HCT116 (cell line): Measurements from ENCODE around the gene CXCR4. TPM values are rescaled to one million over a fixed set of nuclear protein-coding genes. Genes with fewer than 3 reads are reported as not detected.

Experiments
- ATAC-seq: fragments of 200-7000 bp; cut with Tn5 transposase; 2 replicates; pipeline ENCODE4 v1.9.1; 2020; ENCODE audit warnings: mild to moderate bottlenecking, moderate library complexity
- BruUV-seq: library from RNA; stranded (reverse); fragments of 400-500 nt; replicated peaks from 2 replicates; lab custom pipeline; 2021; lab: Mats Ljungman, UMichigan
- CTCF ChIA-PET: fragments of 300-600 bp; sonication (Branson Sonifier 250); formaldehyde crosslinking; loops from one replicate; lab custom pipeline; 2021; ENCODE audit warnings: antibody characterized with exemption; lab: Charles Lee
- POLR2A ChIA-PET: fragments of 300-600, 350-600 bp; sonication (Branson Sonifier 250); formaldehyde crosslinking; loops from one replicate; lab custom pipeline; 2021; ENCODE audit warnings: antibody characterized with exemption; lab: Charles Lee
- RAD21 ChIA-PET, 2 experiments: fragments of 300-600 bp; sonication (Branson Sonifier 250); formaldehyde crosslinking; loops; one replicate each; lab custom pipeline; 2023; ENCODE audit warnings: low total read pairs in 2 of 2; ENCODE audit not compliant: uncharacterized antibody in 2 of 2, unreplicated experiment in 2 of 2, low non-redundant PET in 1 of 2; lab: Charles Lee
- DNase-seq: peaks from one replicate; pipeline ENCODE4 v3.0.0-alpha.2; 2010; ENCODE audit warnings: low read depth, low spot score
- H2AFZ ChIP-seq: fragments of 200-600 bp; shearing (Covaris generic), sonication (generic); 2 replicates; pipeline ENCODE4 v1.6.1; 2017; ENCODE audit warnings: low read depth, mixed run types, mixed read lengths, antibody characterized with exemption, low read length; ENCODE audit not compliant: poor library complexity, severe bottlenecking
- H3K27ac ChIP-seq: 2 replicates; pipeline ENCODE4 v1.5.1; 2012; ENCODE audit warnings: low read depth, low read length
- H3K27me3 ChIP-seq: fragments of 200-600 bp; sonication (generic); 2 replicates; pipeline ENCODE4 v1.6.1; 2016; ENCODE audit warnings: mixed run types, low read length, mixed read lengths; ENCODE audit not compliant: insufficient read depth
- H3K36me3 ChIP-seq, 2 experiments: fragments of 200-500 bp in 1 of 2; fragments of 200-600 bp in 1 of 2; sonication (Bioruptor generic) in 1 of 2; sonication (generic) in 1 of 2; 2 replicates each; pipeline versions ENCODE4 v1.5.1 to v1.6.1; 2014 to 2016; ENCODE audit warnings: low read length in 2 of 2, inconsistent platforms in 1 of 2, mixed read lengths in 1 of 2, mixed run types in 1 of 2; ENCODE audit not compliant: insufficient read depth in 2 of 2, control insufficient read depth in 1 of 2
- H3K4me1 ChIP-seq, 2 experiments: fragments of 200-600 bp in 1 of 2; sonication (generic) in 1 of 2; 2 replicates each; pipeline versions ENCODE4 v1.5.1 to v1.6.1; 2012 to 2017; ENCODE audit warnings: low read length in 2 of 2, inconsistent platforms in 1 of 2, mild to moderate bottlenecking in 1 of 2, mixed read lengths in 1 of 2, mixed run types in 1 of 2, moderate library complexity in 1 of 2; ENCODE audit not compliant: insufficient read depth in 2 of 2, control insufficient read depth in 1 of 2
- H3K4me2 ChIP-seq: fragments of 200-600 bp; sonication (generic); 2 replicates; pipeline ENCODE4 v1.6.1; 2017; ENCODE audit warnings: mixed run types, low read length, mixed read lengths
- H3K4me3 ChIP-seq, 2 experiments: fragments of 200-600 bp in 1 of 2; sonication (generic) in 1 of 2; replicated peaks in 1 of 2; 2 replicates each; pipeline ENCODE4 v1.5.1; 2011 to 2016; ENCODE audit warnings: low read length in 2 of 2, control low read depth in 1 of 2, low read depth in 1 of 2, mild to moderate bottlenecking in 1 of 2, mixed read lengths in 1 of 2, mixed run types in 1 of 2
- H3K79me2 ChIP-seq: fragments of 200-600 bp; sonication (generic); 2 replicates; pipeline ENCODE4 v1.6.1; 2017; ENCODE audit warnings: mild to moderate bottlenecking, mixed run types, low read length, moderate library complexity, mixed read lengths; ENCODE audit not compliant: insufficient read depth
- H3K9ac ChIP-seq: fragments of 200-600 bp; sonication (generic); 2 replicates; pipeline ENCODE4 v1.6.1; 2016; ENCODE audit warnings: low read length, mixed read lengths
- H3K9me2 ChIP-seq: fragments of 200-600 bp; sonication (generic), shearing (Covaris generic); 2 replicates; pipeline ENCODE4 v1.6.1; 2017; ENCODE audit warnings: mixed run types, mild to moderate bottlenecking, moderate library complexity; ENCODE audit not compliant: insufficient read depth
- H3K9me3 ChIP-seq, 2 experiments: fragments of 200-500 bp in 1 of 2; fragments of 200-600 bp in 1 of 2; sonication (Bioruptor generic) in 1 of 2; sonication (generic) in 1 of 2; 2 replicates each; pipeline ENCODE4 v1.6.1; 2014 to 2017; ENCODE audit warnings: low read length in 2 of 2, mixed read lengths in 2 of 2, inconsistent platforms in 1 of 2, low read depth in 1 of 2, mild to moderate bottlenecking in 1 of 2, mixed run types in 1 of 2, moderate library complexity in 1 of 2; ENCODE audit not compliant: control insufficient read depth in 1 of 2, insufficient read depth in 1 of 2
- H4K20me1 ChIP-seq: fragments of 200-600 bp; sonication (generic), shearing (Covaris generic); 2 replicates; pipeline ENCODE4 v1.6.1; 2017; ENCODE audit warnings: mixed run types, mild to moderate bottlenecking, moderate library complexity; ENCODE audit not compliant: insufficient read depth
- CBX3 ChIP-seq: IDR thresholded peaks from 2 replicates; pipeline ENCODE4 v1.6.1; 2012; ENCODE audit warnings: low read depth
- CEBPB ChIP-seq: IDR thresholded peaks from 2 replicates; pipeline ENCODE4 v1.6.1; 2012; ENCODE audit warnings: low read depth
- EGR1 ChIP-seq: IDR thresholded peaks from 2 replicates; pipeline ENCODE4 v1.6.1; 2012; ENCODE audit warnings: low read depth
- ELF1 ChIP-seq: IDR thresholded peaks from 2 replicates; pipeline ENCODE4 v1.6.1; 2012; ENCODE audit warnings: low read depth, borderline replicate concordance
- EZH2 ChIP-seq: fragments of 200-600 bp; sonication (generic); IDR thresholded peaks from 2 replicates; pipeline ENCODE4 v1.6.1; 2017; ENCODE audit warnings: antibody characterized with exemption, mixed run types
- FOSL1 ChIP-seq: IDR thresholded peaks from 2 replicates; pipeline ENCODE4 v1.6.1; 2012; ENCODE audit warnings: low read depth
- JUND ChIP-seq: IDR thresholded peaks from 2 replicates; pipeline ENCODE4 v1.6.1; 2012
- POLR2A ChIP-seq: IDR thresholded peaks from 2 replicates; pipeline ENCODE4 v1.7.0; 2011; ENCODE audit warnings: borderline replicate concordance; ENCODE audit not compliant: insufficient read depth, insufficient read length; ENCODE audit errors: extremely low read depth
- POLR2AphosphoS5 ChIP-seq: IDR thresholded peaks from 2 replicates; pipeline ENCODE4 v1.6.1; 2011; ENCODE audit warnings: mild to moderate bottlenecking, low read depth, low read length, moderate library complexity
- SP1 ChIP-seq: IDR thresholded peaks from 2 replicates; pipeline ENCODE4 v1.6.1; 2012; ENCODE audit warnings: low read depth
- TCF7L2 ChIP-seq: IDR thresholded peaks from 2 replicates; pipeline ENCODE4 v1.7.0; 2011; ENCODE audit warnings: borderline replicate concordance, inconsistent platforms; ENCODE audit not compliant: insufficient read depth, insufficient read length; ENCODE audit errors: extremely low read depth
- ZBTB33 ChIP-seq: IDR thresholded peaks from 2 replicates; pipeline ENCODE4 v1.6.1; 2011; ENCODE audit warnings: mild to moderate bottlenecking, low read length, moderate library complexity; ENCODE audit not compliant: insufficient replicate concordance; ENCODE audit errors: extremely low read depth
- ZFX ChIP-seq: fragments of 450-650 bp; IDR thresholded peaks from 2 replicates; pipeline ENCODE4 v1.6.1; 2017
- intact Hi-C: fragments of 100-400 bp; cut with micrococcal nuclease; formaldehyde crosslinking; loops from 2 replicates; pipeline ENCODE4 v1.10.0; 2022
- total RNA-seq: library from RNA; stranded (reverse); gene quantifications from one replicate; pipeline ENCODE4 v1.2.1, GENCODE V29; 2021; ENCODE audit not compliant: unreplicated experiment
- TF ChIP-seq, protein P1 (sequence below): IDR thresholded peaks from 2 replicates; pipeline ENCODE4 v1.6.1; 2012; ENCODE audit warnings: low read depth
- TF ChIP-seq, protein P2 (sequence below): IDR thresholded peaks from 2 replicates; pipeline ENCODE4 v1.6.1; 2012
- TF ChIP-seq, protein P3 (sequence below): IDR thresholded peaks from 2 replicates; pipeline ENCODE4 v1.6.1; 2012

CXCR4 gene
- total RNA-seq, 1 experiment from 2014 or later = 1.3 TPM

DNA sequence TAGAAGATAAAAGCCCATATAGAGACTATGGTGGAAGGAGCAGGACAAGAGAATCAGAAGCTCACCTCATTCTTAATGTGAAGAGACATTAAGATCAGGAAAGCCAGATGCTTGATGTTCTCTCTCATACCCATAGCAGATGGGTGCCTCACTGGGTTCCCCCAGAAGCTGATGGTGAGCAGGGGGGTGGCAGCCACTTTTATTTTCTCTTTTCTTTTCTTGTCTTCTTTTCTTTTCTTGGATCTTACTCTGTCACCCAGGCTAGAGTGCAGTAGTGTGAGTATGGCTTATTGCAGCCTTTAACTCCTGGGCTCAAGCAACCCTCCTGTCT lies 14.8 kb upstream of the CXCR4 start:
- BruUV-seq = no TSS peak
- intact Hi-C loops = no loop called here
- RAD21 ChIA-PET = no interaction called here

More for the DNA sequence above, 14.8 kb upstream of the CXCR4 start:
- DNase-seq = no peak
- no peak overlapping the region for H3K27ac ChIP-seq
- H3K9me2 ChIP-seq = no peaks in the 10 kb centered on the region
- CTCF ChIA-PET = no interaction called here
- H3K27me3 ChIP-seq = peaks cover 18% of the 10 kb centered on the region
- no peak overlapping the region for H3K9ac ChIP-seq
- peaks cover 13 to 36% of the 10 kb centered on the region in 2 experiments for H3K4me1 ChIP-seq
- H3K9me3 ChIP-seq = no peaks in the 10 kb centered on the region
- H3K4me2 ChIP-seq = no peak overlapping the region
- no peaks in the 10 kb centered on the region for H3K79me2 ChIP-seq
- no peak overlapping the region for H3K4me3 ChIP-seq
- no peaks in the 10 kb centered on the region for H4K20me1 ChIP-seq
- no peaks in the 10 kb centered on the region for H3K36me3 ChIP-seq
- TF ChIP-seq ZBTB33 (no peak), POLR2A (no peak), JUND (no peak), ZFX (no peak), POLR2AphosphoS5 (no peak), CBX3 (no peak), EZH2 (no peak), TCF7L2 (no peak), CEBPB (no peak), EGR1 (no peak), SP1 (no peak), ELF1 (no peak), FOSL1 (no peak)
- TF ChIP-seq, protein P1, sequence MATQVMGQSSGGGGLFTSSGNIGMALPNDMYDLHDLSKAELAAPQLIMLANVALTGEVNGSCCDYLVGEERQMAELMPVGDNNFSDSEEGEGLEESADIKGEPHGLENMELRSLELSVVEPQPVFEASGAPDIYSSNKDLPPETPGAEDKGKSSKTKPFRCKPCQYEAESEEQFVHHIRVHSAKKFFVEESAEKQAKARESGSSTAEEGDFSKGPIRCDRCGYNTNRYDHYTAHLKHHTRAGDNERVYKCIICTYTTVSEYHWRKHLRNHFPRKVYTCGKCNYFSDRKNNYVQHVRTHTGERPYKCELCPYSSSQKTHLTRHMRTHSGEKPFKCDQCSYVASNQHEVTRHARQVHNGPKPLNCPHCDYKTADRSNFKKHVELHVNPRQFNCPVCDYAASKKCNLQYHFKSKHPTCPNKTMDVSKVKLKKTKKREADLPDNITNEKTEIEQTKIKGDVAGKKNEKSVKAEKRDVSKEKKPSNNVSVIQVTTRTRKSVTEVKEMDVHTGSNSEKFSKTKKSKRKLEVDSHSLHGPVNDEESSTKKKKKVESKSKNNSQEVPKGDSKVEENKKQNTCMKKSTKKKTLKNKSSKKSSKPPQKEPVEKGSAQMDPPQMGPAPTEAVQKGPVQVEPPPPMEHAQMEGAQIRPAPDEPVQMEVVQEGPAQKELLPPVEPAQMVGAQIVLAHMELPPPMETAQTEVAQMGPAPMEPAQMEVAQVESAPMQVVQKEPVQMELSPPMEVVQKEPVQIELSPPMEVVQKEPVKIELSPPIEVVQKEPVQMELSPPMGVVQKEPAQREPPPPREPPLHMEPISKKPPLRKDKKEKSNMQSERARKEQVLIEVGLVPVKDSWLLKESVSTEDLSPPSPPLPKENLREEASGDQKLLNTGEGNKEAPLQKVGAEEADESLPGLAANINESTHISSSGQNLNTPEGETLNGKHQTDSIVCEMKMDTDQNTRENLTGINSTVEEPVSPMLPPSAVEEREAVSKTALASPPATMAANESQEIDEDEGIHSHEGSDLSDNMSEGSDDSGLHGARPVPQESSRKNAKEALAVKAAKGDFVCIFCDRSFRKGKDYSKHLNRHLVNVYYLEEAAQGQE = no peak
- TF ChIP-seq, protein P2, sequence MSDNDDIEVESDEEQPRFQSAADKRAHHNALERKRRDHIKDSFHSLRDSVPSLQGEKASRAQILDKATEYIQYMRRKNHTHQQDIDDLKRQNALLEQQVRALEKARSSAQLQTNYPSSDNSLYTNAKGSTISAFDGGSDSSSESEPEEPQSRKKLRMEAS = no peak
- TF ChIP-seq, protein P3, sequence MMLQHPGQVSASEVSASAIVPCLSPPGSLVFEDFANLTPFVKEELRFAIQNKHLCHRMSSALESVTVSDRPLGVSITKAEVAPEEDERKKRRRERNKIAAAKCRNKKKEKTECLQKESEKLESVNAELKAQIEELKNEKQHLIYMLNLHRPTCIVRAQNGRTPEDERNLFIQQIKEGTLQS = no peak
- ATAC-seq = no peak
- H2AFZ ChIP-seq = no peak overlapping the region
- POLR2A ChIA-PET = no interaction called here
